HG02938 (cell line): ENCODE data around the gene DDX51.
"Not testable (repeated sequence)": the region's sequence is repeated elsewhere in the genome, so short reads cannot be mapped to it uniquely, and the experiment has no call there.

Experiments used
- ATAC-seq: cut with Tn5 transposase; IDR thresholded peaks from one replicate; pipeline ENCODE4 v1.9.1; 2021; ENCODE audit warnings: mild to moderate bottlenecking, moderate library complexity; ENCODE audit not compliant: unreplicated experiment

DDX51 gene

DNA sequence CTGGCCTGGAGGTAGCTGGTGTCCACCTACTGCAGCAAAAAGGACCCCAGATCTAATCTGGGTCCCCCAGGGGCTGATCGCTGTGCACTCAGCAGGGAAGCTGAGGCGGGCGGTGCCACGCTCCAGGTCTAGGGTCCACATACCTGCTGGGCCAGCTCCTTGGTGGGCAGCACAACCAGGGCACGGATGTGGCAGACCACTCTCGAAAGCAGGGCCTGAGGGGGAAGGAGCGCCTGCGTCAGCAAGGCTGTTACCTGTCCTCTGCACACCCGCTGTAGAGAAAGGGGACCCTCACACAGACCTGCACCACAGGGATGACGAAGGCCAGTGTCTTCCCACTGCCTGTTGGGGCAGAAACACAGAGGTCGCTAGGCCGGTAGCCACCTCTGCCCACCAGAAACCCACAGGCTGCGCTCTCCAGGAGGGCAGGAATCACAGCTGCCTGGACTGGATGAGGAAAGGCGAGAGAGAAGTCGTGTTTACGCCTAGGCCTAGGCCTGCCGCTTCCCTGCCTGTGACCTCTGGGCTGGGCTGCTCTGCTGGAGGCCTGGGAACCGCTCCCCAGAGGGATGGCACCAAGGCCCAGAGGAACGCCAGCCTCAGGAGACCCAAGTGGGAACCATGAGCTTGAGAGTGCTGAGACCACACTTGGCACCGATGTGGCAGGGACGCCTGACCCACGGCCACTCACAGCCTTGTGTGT, 2.0 kb downstream of the DDX51 start:
- ATAC-seq: no peak

DNA sequence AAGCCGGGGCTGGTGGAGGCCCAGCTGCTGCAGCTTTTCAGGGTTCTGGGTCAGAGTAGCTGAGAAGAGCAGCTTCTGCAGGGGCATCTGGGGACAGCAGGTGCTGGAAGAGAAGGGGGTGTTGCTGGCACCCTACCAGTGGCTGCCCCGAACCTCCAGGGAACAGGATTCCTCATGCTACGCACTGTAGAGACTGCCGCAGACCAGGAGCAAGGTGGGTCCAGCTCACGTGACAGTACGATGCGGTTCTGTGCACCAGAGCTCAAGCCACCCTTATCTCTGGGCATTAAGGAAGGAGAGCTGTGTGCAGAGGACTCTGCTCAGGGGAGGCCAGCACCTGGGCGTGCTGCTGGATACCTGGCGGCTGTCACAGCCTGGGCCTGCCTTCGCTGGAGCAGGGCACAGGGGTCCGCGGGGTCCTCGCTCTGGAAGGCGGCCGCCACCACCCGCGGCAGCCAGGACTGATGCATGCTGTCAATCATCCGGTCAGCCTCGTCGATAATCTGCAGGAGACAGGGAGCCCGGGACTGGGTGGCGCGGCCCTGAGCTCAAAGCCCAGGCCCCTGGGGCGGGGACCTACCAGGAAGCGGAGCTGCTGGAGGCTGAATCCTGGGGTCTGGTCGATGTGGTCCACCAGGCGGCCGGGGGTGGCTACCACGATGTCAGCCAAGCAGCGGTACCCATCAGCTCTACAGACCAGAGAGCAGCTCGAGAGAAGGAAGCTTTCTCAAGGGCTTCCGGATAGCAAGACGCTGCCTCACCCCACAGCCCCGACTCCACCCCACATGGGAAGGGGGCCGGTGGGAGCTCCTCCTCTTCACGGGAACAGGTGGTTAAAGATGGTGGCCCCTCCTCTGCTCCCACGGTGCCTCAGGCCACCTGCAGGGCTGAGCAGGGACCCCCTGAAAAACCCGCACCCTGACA, 2.9 kb downstream of the DDX51 start:
- no peak for ATAC-seq

DNA sequence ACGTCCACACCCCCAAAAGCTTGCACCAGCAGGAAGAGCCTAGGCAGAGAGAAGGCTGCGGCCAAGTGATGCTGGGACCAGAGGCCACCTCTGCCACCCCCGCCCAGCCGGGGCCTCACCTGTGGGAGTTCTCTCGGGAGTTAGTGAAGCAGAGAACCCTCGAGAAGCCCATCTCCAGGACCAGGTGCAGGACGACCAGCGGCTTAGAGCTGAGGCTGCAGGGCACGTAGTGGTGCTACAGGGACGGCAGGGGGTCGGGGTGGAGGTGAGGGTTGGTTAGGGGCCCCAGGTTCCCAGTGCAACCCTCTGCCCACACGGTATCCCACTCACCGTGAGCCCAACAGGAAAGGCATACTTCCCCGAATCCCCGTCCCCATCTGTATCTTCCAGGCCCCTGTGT, 3.6 kb downstream of the DDX51 start:
- no peak for ATAC-seq

DNA sequence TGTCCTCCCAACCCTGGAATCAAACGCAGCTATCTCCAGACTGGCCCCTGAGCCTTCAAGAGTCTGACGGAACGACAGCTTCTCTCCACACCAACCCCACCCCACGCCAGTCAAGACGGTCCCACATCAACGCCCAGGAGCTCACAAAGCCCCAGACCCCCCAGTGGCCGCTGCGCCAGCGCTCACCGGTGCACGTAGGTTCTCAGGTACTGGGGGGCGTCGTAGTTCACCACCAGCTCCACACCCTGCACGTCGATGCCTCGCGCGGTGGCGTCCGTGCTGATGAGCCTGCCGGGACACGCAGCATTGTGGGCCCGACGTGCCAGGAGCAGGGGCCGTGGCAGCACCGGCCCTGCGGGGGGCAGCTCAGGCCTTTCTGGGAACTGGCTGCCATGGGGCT, 4.2 kb downstream of the DDX51 start:
- ATAC-seq: no peak

DNA sequence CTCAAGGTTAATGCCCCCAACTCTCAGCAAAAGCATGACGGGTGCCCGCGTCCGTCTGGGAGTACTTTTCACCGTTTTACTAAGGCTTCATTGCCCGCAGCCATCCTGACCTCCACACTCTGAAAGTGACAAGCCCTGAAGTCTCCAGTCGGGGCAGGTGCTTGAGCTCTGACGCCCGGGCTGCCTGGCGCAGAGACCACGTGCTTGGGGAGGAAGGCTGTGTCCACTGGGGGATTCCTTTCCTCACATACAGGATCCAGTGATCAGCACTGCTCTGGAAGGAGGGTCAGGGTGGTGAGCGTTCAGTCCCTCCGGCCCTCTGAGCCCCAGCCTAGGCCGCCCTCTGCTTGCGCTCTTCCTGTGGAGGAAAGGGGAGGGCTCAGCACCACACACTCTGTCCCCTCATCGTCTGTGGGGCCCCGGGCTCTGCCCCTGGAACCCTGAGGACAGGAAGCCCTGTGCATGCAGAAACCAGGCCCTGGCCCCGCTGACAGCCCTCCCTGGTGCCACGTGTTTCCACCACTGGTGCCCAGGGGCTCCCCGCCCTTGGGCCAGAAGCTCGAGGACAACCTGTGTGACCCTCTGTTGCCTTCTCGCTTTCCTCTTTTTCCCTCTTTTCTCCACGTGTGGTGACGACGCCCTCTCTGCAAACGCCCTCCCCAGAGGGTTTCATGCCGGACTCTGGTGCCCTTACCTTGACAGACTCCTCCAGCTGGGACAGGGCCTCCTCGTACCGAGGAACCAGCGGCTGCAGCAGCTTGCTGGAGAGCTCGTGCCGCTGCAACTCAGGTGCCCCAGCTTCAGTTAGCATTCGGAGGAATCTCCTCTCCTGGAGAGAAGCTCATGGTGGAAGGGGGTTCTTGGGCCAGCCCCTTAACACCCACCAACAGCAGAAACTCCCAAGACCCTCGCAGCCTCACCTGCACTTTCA, 4.9 kb downstream of the DDX51 start:
- no peak for ATAC-seq

DNA sequence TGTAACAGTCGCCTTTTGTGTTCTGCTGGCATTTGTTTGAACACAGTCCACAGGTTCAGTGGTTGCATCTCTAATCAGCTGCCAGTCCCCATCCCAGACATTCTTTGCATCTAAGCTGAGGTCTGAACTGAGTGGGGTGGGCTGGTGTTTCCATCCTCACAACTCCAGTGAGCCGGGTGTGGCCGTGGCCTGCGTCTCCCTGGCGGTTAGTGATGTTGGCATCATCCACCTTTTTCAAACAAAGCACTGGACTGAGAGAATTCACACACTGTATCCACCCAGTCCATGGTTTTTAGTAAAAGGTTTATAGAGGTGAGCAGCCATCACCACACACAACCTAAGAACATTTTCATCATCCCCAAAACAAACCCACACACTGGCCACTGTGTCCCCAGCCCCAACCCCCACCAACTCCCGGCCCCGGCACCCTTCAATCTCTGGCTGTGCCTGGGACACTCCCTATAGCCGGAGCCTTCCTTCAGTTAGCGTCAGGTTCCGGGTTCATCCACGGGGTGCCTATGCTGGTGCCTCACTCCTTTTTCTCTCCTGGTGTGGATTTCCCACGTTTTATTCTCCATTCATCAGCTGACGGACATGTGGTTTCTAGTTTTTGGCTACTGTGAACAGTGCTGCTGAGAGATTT, 6.5 kb downstream of the DDX51 start:
- ATAC-seq: no peak

DNA sequence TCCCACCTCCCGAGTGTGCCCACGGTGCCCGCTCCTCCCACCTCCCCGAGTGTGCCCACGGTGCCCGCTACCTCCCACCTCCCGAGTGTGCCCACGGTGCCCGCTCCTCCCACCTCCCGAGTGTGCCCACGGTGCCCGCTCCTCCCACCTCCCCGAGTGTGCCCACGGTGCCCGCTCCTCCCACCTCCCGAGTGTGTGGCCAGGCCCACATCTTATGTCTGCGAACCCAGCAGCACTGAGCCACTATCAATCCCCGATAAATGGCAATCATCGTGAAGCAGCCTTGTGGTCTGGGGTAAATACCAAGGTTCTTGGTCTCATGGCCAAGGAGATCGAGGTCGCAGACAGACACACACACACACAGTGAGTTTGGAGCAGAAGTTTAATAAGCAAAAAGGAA, 7.9 kb downstream of the DDX51 start:
- not testable (repeated sequence) for ATAC-seq

DNA sequence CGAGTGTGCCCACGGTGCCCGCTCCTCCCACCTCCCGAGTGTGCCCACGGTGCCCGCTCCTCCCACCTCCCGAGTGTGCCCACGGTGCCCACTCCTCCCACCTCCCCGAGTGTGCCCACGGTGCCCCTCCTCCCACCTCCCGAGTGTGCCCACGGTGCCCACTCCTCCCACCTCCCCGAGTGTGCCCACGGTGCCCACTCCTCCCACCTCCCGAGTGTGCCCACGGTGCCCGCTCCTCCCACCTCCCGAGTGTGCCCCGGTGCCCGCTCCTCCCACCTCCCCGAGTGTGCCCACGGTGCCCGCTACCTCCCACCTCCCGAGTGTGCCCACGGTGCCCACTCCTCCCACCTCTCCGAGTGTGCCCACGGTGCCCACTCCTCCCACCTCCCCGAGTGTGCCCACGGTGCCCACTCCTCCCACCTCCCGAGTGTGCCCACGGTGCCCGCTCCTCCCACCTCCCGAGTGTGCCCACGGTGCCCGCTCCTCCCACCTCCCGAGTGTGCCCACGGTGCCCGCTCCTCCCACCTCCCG, 9.4 kb downstream of the DDX51 start:
- not testable (repeated sequence) for ATAC-seq

DNA sequence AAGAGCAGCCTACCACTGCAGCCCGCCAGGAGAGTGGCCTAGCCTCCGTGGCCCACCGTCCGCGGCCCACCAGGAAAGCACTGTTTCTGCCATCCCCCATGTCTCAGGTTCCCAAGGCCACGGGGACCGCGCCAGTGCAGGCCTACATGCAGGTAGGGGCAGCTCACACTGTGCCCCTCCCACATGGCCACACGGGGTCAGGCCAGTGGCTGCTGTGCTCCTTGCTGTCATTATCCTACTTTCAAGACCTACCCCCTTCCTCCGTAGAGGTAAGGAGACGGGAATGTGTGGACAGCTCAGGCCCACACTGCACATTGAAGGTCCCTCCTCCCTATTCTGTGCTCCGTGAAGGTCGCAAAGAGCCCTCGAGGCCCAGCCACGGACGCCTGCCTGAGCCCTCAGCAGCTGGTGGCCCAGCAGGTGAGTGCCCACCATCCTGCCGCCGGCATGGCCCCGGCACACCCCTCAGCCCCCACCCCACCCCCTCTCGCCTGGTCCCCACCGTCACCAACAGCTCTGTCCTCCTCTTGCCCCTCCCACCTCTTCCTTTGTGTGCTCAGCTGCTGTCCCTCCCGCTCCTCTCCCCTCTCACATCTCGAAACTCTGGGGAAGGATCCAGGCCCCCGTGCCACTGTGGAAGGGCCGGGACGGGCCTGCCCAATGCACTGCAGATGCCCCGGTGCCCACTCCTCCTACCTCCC, 10.0 kb downstream of the DDX51 start:
- ATAC-seq: no peak

DNA sequence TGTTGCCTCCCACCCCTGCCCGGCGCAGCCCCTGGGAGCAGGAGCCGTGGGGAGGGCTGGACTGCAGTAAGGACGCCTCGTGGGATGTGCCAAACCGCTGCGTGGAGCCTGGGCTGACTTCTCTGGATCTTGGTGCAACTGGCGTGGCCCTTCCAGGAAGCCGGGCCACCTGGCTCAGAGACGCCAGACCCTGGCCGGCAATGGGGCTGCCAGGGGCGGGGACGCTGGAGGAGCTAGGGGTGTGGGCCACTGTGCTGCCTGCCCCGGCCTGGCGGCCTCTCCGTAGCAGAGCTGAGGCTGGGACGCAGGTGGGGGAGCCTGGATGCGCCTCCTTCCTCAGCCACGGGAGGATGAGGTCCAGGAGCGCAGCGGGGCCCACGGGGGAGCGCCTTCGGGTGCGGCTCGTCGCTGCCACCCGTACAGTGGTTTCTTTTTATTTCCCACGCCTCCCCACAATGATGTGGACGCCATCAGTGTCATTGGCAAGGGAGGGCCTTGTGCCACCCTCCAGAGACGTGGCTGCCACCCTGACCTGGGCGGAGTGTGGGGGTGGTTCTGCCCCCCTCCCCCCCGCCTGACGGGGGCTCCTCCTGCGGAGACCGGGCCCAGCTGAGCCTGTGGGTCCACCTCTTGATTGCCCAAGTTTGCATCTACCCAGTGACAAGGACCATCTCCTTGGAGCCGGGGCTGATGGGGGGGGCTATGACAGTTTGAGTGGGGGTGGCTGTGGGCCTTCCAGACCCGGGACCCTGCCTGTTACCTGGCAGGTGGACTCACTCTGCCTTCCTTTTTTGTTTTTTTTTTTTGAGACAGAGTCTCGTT, 11.3 kb downstream of the DDX51 start:
- ATAC-seq: no peak

DNA sequence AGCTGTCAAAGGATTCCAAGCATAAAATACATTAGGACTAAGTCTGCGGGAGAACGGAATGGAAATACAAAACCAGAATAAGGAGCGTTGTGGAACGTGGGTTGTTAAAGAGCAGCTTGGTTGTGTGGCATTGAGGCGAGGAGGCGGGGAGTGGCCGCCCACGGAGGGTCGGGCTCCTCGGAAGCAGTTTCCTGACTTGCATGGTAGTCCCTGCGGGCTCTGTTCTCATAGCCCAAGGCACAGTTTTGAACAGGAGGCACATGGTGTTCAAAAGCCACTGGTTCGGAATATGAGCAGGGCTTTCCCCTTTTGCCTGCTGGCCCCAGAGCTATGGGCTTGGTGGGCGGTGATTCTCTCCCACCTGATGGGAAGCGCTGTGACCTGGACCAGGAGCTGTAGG, 12.2 kb downstream of the DDX51 start:
- ATAC-seq: no peak

DNA sequence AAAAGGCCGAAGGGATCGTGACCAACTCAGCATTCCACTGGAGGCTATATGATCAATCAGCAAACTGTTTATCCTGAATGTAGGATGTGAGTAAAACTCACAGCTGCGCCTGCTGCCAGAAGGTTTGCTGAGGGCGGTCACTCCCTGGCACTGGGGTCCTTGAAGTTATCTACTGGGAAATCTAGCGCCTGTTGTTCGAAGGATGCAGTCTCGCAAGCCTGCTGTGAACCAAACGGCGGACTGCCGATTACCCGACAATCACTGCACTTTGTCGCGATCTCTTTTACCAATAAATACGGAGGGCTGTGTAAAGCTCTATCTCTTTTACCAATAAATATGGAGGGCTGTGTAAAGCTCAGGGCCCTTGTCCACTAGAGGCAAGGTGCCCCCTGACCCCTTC, 12.9 kb downstream of the DDX51 start:
- no peak for ATAC-seq

DNA sequence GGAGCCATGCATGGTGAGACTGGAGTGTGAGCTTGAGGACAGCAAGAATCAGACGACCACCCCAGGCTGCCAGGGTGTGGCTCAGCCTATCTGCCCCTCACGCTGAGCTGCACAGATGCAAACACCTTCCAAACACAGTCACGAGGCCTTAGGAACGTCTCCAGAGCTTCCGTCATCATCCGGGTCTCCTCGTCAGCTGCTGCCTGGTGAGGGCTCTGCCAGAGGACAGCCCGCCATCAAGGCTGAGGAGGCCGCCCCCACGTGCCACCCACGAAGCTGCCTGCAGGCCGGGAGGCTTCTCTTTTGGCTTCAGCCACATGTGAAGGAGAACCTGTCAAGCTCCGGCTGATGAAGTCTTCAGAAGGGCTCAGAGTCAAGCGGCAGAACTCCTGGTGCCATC, 13.4 kb downstream of the DDX51 start:
- ATAC-seq: no peak

DNA sequence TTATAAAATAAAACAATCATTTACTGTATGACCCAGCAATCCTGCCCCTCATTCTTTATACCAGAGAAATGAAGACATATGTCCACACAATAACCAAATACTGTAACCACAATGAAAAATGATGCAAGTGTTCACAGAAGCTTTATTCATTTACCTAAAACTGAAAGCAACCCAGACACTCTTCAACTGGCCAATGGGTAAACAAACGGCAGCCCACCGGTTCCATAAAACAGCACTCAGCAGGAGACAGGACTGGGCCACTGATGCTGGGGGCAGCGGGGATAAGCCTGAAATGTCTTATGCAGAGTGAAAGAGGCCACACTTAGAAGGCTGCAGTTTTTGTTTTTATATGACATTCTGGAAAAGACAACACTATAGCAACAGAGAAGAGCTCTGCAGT, 15.1 kb downstream of the DDX51 start:
- ATAC-seq: no peak

DNA sequence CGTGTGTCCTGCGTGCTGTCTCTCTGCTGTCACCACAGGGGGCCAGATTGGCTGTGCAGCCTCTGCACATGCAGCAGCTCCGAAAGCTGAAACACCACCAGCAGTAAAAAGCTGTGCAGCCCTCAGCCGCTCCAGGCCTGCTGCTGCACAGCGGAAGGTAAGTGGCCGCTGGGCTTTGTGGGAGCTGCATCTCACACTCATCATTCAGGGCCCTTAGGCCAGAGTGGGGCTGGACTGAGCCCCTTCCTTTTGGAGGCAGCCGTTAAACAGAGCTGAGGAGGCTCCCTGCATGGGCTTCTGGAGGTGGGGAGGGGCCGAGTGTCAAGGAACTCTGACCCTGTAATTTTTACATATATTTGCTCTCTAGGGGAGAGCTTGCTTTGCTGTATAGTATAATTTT, 17.1 kb downstream of the DDX51 start:
- no peak for ATAC-seq

DNA sequence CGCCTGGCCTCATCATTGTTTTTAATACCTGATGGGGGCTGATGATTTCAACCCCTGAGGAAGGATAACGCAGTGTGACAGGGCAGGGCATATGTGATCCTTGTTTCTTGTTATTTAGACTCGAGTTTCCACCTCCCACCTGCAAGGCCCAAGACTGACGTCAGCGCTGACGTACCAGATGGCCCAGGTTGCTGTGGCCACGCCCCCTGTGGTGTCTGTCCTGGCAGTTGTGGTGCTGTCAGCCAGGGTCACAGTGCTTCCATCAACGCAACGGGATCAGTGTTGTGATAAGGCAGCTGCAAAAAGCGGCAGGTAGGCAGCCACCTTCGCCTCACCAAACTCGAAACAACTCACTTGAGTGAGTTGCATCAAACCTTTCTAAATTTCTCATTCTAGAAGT, 18.4 kb downstream of the DDX51 start:
- no peak for ATAC-seq

DNA sequence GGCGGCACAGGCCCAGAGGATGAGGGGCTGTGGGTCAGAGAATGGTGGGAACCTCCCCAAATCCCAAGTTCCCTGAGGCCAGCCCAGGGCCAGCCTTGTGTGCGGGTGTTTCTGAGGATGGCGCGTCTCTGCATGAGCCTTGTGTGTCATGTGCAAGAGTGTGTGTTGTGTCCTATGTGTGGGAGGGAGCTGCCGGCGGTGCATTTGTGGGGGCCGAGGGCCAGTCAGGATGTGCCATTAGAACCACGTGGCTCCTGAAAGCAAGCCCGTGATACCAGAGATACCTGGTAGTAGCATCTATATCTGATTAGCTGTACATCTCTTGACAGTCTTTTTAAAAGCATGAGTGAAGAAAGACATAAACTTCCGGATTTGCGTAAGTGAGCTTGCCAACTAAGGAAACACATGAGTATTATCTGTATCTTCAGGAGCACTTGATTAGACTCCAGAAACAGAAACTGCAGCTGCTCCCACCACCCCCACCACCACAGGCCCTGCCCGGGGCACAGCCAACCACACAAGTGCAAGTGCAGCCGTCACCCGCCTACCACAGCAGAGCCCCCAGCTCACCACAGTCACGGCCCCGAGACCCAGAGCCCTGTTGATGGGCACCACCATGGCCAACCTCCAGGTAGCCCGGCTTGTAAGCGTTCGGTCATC, 19.2 kb downstream of the DDX51 start:
- ATAC-seq: no peak

DNA sequence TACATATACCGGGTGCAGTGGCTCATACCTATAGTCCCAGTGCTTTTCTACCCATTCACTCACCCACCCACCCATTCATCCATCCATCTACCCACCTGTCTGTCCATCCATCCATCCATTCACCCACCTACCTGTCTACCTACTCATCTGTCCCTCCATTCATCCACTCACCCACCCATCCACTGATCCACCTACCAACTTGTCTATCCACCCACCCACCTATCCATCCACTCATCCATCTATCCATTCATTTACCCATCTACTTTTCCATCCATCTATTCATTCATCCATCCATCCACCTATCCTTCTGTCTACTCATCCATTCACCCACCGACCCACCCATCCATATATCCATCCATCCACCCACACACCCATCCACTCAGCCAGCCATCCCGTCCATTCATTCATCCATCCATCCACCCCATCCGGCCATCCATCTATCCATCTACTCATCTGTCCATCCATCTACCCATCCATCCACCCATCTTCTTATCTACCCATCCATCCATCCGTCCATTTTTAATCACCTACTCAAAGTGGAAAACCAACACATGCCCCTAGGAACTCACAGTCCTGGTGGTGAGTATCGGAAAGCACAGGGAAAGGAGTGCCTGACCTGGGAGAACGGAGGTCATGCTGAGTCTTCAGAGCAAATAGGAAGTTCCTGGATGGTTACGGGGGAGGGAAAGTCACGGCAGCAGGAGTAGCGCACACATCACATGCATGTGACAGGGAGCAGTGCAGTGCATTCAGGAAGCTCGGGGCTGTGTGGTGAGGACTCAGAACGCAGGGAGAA, 20.0 kb downstream of the DDX51 start:
- no peak for ATAC-seq
